ENCODE measurements around the gene CCDC190.
"Not testable (repeated sequence)": the region's sequence is repeated elsewhere in the genome, so short reads cannot be mapped to it uniquely, and the experiment has no call there.

DNA sequence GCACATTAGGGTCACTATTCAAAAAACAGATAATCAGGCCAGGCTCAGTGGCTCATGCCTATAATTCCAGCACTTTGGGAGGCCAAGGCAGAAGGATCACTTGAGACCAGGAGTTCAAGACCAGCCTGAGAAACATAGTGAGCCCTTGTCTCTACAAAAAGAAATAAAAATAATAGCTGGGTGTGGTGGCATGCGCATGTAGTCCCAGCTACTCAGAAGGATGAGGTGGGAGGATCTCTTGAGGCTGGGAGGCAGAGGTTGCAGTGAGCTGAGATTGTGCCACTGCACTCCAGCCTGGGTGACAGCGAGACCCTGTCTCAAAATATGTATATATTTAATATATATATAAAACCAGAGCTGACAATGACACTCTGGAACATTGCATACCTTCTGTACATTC, 48.6 kb downstream of the CCDC190 start:
- not testable (repeated sequence) for TF ChIP-seq EZH2phosphoT487 (IDR thresholded peaks at IDR 0.05; ENCODE audit: insufficient read depth, low read depth); EZH2 (IDR thresholded peaks at IDR 0.05; ENCODE audit: insufficient read depth, poor library complexity, severe bottlenecking)

Measured in GM23248 (cell line).